ENCODE results near the gene STIM2.

The STIM2 gene

DNA sequence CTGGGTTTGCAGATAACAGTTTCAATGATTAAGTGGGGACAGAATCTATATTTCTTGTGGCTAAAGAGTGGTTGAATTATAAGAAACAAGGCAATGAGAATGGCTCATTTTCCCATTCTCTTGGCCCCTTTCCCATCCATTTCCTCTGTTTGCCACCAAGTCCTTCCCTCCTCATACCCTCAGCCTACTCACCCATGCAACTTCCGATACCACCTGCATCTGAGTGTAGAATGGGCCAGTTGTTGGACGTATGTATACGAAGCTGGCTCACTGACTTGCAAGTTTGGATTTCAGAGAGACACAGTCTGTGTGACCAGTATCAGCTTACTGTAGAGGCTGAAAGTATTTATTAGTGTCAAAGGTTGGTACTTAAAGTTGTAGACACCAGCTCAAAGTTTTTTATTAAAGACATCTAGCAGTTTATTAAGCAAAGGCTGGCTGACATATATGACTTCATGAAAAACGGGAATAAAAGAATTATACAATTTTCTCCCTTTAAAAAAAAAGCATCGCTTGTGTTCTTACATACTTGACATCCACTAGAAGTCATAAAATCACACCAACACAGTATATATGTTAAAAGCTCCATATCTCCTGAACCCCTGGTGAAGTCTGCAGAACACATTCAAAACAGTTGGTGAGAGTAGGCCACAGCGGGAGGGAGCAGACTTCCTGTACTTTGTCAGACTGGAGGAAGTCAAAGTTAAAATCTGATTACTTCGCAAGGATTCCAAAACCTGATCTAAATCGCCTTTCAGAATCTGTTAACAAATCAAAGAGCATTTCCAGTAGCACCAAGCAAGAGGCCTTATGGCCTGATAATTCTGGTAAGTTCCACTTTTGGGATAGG is 22.4 kb upstream of the STIM2 start:
- DNase-seq: no peak

DNA sequence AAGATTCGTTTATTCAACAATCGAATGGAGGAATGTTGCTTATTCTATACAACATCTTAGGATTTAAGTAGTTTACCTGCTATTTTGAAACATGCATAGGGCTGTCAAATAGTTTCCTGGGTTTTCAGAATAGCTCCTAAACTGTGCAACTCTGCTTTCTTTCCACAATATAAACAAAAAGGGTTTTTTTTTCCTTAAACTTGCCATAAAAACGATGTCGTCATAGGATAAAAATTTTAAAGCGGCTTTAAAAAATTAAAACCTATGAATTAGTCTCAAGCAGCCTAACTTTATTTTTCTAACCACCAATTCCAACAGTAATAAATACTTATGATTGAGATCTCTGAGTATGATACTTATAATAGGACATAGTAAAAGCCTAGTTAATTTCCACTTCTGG is 21.6 kb upstream of the STIM2 start:
- DNase-seq: no peak

DNA sequence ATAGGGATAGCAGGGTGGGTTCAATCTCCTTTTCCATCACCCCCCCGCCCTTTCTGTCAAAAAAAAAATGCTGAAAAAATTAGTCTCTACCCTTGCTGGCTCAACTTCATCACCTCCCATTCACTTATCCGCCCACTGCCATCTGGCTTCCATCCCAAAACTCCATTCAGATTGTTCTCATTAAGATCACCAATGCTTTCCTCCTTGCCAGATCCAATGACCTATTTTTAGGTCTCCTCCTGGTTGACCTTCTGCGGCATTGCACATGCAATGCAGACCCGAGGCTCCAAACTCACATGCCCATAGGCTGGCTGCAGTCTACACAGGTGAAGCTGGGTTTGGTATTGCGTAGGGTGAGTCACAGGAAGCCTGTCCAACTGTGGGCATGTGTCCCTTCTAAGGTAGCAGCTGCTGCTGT is 21.1 kb upstream of the STIM2 start:
- DNase-seq: no peak

DNA sequence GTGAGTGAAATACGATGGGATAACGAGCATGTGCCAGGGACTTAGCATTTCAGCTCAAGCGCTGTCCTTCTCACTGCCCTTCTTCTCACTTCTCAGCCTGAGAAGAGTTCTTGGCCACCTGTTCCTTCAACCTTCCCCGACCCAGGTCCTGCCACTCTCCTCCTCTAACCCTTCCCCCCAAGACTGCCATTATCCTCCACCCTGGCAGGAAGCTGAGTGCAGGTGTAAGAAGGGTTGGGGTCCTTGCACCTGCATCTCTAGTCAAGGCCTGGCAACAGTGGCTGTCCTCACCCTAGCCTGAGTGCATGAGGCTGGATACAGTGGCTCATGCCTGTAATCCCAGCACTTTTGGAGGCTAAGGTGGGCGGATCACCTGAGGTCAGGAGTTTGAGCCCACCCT is 19.9 kb upstream of the STIM2 start:
- no peak for DNase-seq

DNA sequence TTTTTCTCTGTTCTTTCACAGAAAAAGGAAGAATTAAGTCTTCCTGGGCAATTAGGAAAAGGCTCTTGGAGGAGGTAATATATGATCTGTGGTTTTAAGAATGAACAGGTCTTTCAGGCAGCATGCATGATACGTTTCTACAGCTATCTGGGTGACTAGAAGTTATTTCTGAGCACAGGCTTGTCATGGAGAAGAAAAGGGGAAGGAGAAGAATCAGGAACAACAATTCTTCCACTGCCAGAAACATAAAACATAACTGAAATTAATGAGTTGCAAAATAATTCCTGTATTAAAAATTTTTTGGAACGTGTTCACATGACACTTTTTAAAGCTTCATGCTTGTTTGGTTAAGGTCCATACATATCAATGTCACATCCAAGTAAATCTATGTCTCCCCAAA is 17.7 kb upstream of the STIM2 start:
- no peak for DNase-seq

DNA sequence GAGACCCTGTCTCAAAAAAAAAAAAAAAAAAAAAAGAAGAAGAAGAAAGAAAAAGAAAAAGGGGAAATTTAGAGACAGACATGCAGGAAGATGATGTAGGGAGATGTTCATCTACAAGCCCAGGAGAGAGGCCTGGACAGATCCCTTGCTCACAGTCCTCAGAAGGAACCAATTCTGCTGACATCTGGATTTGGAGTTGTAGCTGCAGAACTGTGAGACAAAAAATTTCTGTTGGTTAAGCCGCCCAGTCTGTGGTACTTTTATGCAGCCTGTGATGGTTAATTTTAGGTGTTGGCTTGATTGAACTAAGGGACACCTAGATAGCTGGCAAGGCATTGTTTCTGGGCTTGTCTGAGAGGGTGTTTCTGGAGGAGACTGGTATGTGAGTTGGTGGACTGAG is 10.1 kb upstream of the STIM2 start:
- no peak for DNase-seq

DNA sequence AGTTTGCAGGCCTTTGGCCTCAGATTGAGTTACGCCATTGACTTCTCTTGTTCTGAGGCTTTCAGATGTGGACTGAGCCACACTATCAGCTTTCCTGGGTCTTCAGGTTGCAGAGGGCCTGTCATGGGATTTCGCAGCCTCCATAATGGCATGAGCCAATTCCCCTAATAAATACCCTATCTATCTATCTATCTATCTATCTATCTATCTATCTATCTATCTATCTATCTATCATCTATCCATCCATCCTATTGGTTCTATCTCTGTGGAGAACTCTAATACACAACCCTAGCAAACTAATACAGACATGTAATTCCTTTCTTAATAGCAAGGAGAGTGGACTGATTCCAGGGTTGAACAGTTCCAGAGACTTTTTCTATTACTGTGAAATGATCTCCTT is 9.5 kb upstream of the STIM2 start:
- no peak for DNase-seq

DNA sequence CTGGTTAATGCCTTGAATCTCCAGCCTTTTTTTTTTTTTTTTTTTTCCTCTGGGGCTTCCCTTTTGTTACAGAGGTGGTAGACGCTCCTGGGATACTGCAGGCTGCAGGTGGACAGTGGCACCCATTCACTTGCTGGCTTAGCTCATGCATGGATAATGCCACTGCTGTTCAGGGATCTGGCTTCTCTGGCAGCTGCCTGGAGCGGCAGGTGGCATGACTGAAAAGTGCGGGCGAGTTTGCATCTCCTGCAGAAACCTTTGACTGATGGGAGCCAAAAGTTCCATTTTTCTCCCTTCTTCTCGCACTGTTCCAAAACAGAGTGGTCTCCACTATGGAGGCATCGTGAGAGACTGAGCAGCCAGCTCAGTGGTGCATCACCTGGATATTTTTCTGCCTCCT is 5.9 kb upstream of the STIM2 start:
- DNase-seq: no peak

DNA sequence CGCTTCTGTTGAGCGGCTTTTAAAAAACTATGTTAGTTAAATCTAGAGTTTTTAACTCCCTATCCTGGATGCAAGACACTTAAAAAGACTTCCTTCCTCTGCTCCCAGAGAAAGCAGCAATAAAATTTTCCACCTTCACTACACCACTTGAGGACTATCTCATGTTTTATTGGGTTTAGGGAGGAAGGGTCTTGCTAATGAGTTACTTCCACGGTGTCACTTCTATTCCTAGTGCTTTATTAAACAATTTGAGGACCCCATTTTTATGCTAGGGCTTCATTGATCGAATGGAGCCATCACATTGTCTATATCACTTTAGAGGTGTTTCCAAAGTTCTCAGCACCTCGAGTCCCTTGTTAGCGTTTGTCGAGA is 3.7 kb upstream of the STIM2 start:
- no peak for DNase-seq

DNA sequence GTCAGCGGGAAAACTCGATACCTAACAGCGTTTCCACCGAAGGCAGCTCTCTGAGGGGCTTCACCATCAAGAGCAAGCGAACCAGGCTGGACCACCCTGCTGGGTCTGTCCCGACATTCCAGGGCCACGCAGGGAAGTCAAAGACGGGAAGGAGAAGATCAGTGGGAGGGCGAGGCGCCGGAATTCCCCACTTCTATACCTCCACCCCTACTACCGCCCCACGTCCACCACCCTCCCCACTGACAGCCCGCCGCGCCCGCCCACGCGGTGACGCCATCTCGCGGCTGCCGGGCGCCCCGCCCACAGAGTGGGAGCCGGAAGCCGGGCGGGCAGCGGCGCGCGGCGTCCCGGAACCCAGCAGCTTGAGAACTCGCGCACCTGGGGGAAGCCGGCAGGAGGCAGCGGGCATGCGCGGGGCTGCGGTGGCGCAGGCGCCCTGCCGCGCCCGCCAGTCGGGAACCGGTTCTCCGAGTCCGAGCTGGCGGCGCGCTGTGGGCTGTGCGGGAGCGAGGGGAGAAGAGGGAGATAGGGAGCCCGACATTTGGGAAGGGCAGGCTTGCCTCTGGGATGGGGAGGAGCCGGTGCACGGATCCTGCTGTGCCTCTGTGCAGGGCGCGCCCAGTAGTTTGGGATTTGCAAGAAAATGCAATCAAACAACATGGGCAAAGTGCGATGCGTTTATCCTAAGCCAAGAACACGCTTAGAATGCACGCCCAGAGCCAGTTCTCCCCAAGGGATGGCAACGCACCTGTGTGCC is 3.2 kb upstream of the STIM2 start:
- DNase-seq: peak; percentile 92

DNA sequence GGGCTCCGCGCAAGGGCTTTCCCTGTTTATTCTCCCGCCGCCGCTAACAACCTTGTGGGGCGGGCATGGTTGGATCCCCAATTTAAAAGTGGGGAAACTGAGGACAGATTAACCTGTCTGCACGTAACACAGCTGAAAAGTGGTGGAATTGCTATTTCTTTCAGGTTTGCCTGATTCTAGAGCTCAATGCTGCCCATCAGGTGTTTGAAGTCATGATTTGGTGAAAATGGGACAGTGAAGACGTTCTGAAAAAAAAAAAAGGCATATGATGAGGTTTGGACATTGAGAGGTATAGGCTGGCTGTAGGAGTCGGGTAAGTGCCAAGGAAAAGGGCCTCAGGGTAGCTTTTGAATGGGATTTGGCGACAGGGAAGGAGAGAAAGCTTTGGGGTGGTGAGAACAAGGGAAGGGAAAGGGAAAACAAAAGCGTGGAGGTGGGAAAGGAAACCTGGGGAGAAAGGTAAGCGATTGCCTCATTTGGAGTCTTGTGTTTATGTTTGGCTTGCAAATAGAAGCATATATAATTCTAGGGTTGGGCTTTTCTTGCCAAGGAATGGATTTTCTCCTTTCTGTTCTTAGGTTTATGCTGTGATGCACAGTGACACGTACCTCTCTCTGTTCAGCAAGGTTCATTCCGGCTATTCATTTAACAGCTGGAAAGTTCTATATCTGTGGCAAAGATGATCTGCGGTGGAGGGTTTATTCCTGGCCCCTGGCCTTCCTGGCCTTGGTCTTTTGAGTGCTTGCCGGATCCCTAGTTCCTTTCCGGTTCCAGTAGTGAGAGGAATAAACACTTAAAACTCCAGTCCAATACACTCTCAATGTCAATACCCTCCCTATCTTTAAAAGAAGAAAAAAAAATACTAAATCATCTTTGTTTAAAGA is 2.4 kb upstream of the STIM2 start:
- DNase-seq: no peak

DNA sequence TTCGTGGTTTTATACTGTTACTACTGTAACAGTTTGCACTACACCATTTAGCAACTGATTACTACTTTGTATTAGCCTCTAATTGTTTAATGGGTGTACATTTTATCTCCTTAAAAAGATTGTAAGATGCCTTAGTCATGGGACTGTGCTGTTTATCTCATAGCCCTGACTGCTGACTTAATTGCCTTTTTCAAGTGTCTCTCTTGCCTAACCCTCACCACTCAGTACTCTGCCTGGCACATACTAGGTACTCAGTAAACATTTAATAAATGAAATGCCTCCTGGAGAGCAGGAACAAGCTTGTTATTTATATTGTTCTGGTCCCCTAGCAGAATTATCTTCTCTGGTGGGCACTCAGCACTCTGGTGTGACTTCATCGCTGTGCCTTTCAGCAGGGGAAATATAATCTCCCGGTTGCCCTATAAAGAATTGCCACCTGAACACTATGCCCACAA is 1.7 kb upstream of the STIM2 start:
- no peak for DNase-seq

DNA sequence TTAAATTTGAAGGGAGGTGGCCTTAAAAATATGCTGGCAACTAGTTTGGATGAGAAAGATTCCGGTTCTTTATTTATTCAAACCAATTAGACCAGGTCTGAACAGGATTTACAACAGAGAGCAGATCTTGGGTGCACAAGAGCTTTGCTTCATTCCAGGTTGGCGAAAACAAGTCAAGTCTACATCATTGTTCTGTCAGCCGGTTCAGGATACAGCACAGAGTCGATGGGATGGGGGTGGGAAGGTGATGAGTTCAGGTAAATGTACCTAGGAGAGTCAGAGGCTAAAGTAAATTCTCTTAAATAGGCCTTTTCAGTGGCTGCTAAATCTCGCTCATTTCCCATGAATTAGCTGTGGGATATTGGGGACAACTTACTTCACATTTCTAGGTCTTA is 882 bp upstream of the STIM2 start:
- no peak for DNase-seq

DNA sequence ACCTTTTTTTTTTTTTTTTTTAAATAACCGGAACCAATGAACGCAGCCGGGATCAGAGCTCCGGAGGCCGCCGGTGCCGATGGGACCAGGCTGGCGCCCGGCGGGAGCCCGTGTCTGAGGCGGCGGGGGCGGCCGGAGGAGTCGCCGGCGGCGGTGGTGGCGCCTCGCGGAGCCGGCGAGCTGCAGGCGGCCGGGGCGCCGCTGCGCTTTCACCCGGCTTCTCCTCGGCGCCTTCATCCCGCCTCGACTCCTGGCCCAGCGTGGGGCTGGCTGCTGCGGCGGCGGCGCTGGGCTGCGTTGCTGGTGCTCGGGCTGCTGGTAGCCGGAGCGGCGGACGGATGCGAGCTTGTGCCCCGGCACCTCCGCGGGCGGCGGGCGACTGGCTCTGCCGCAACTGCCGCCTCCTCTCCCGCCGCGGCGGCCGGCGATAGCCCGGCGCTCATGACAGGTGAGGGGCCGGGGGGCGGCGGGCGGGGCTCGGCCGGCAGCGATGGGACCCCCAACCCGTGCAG is 337 bp downstream of the STIM2 start:
- DNase-seq: peak; percentile 41

DNA sequence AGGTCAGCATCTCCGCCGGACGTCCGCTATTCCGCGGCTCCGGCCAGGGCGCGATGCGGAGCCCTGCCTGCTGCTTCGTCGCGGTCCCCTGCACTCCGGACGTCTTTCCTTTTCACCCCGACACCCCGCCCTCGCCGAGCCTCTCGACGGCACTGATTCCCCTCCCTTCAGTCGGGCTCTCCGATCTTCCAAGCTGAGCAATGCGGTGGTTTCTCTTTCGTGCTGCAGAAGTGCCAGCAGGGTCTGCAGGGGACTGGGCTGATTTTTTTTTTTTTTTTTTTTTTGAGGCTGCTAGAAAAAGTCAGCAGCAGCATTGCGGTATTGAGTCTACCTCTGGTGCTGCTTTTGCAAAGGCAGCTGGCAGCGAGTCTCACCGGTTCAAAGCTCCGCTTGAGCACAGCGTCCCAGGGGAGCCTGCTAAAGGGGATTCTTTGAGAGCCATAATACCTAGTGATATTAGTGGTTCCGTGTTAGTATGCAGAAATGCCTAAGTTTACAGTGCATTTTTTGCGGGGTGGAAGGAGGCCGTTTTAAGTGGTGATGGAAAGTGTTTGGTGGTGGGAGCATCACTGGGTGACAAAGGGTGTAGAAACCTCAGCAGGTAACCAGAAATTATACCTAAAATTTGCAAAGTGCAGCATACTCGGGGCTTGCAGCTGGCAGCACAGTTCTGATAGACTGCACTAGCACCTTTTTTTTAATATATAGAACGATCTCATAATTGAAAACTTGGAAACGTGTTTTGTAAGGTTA is 969 bp downstream of the STIM2 start:
- peak; percentile 61 for DNase-seq

DNA sequence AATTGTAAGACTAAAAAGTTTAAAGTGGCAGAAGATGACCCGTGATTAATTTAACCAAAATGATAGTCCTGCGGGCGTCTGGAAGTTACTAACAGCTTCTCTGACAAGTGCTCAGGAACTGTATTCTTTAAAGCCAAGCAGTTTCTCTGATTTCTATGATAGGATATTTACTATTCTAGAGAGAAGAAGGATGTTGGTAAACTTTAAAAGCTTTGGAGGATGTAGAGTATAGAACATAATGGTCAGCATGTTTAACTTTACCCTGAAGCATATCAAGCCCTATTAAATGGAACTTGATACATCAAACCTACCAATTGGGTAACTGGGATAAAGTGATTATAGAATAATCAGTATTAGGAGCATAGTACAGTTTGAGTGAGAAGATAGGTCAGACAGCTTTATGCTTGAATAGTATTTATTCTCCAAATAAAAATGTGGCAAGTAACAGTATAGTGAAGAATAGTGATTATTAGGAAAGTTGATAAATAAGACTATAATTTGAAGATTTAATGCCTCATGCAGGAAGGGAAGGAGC is 1.8 kb downstream of the STIM2 start:
- DNase-seq: no peak

DNA sequence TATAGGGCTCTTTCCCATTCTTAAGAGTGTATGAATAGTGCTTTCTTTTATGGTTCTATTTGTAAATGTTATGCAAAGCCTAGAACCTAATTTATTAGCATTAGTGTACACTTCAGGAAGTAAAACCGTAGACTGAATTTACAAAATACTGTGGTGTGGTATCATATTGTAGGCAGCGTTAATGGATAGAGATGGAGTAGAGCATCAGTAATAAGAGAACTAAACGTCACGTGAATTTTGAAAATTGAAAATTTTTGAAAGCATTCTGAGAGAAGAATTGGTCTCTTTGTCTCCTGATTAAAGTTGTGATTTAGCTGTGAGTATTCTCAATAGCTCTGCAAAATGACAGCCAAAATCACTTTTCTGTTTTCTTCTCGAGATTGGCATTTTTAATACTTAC is 2.9 kb downstream of the STIM2 start:
- DNase-seq: no peak

DNA sequence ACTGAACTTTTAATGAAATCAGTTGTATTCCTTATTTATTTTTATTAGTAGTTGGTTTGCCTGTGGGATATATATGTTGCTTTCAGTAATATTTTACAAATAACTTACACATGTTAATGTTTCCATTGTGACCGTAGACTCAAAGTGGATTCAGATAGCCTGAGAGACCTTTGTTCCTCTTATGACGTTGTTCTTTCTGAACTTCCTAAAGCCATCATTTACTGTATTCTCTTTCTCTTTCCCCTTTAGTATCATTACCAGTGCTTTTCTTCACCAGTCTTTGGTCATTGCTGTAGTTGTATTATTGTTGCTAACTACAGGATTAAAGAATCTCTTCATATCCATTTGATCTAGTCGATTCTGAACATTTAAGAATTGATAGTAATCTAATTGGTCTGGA is 4.3 kb downstream of the STIM2 start:
- no peak for DNase-seq

DNA sequence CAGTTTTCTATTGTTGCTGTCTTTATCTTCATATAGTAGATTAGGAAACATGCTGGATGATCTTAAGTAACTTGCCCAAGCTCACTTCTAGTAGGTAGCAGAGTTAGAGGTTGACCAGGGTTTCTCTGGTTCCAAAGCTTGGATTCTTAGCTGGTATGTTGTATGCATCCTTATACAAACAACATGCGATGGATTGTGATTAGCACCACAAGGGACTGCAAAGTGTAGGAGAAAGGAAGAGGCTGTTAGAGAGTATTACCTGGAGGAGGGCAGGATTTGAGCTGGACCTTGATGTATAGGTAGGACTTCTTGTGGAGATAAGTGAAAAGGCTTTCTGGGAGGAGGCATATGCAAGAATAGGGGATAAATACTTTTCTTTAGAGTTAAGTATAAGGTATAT is 5.6 kb downstream of the STIM2 start:
- no peak for DNase-seq

DNA sequence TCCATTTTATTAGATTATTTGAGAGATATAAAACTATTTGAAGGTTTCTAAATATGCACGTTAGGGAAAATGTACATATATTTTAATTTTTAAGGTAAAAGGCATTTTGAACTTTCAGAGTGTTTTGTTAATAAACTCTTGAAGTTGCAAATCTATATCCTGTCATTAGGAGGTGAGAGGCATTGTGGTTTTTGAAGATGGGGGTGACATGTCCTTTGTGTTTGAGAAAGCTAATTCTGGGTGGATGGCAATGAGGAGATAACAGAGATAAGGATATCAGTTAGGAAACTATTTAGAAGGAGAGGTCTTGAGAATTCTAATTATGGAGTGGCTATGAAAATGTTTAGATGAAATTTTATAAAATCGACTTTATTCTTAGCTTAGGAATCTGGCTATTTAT is 6.1 kb downstream of the STIM2 start:
- no peak for DNase-seq

DNA sequence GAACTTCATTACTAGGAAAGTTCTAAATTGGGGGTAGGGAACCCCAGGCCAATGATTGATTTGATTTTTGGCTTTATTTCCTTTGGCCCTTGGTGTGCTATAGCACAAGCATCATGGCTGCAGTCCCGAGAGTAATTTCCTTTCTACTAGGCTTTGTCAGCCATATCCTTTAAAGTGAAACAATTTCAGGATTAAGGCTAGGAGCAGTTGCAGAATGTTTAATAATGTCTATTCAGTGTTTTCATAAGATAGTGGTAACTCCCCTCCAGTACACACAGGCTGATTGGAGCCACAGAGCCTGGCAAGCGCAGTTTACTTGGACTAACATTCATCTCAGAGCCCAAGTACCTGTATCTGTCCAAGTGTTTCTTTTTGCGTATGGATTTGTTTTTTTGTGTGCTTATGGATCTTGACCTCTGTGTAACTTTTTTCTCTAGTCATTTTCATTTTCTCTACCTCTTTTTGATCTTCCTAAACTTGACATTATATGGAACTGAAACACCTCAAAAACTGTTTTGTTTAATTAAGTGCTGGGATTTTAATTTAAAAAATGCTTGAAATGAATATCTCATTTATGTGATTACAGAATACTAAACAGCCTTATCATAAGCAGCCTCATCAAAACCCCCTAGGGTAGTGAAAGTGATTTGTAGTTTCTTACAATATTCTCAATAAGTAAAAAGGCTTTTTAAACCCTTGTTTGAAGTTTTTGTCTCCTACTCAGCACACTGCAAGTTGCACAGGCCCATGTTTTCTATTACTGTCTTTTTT is 7.5 kb downstream of the STIM2 start:
- no peak for DNase-seq
